ENCODE measurements around the gene SLC36A4. TPM values are rescaled to one million over a fixed set of nuclear protein-coding genes. Genes with fewer than 3 reads are reported as not detected.

Gene SLC36A4
- total RNA-seq, 1 experiment from 2014 or later = 28.2 TPM

GRCh38 chr11:93193731-93194130 is 4.1 kb downstream of the SLC36A4 start:
- CTCF ChIA-PET = no interaction called here

DNA sequence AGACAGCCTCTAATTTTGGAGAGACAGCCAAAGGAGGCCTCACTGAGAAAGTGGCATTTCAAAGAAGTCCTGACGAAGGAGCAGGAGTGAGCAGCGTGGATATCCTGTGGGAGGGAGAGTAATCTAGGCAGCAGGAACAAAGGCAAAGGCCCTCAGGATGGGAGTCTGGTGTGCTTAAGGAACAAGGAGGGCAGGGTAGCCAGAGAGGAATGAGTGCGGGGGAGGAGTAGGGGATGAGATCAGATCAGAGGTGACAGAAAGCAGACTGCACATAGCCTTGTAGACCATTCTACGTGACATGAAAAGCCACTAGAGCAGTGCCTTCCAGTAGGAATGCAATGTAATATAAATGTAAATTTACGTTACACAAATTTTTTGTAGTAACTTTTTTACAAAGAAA is 5.6 kb downstream of the SLC36A4 start:
- Histone ChIP-seq H3K27me3 (replicated peaks; ENCODE audit: insufficient read depth, low read depth, low read length, poor library complexity) (no peaks in the 10 kb centered on the region), H3K27ac (ENCODE audit: low read depth, low read length, poor library complexity, severe bottlenecking) (no peak overlapping the region), H3K4me1 (ENCODE audit: insufficient read depth, low read length, poor library complexity, severe bottlenecking) (peaks cover 5% of the 10 kb centered on the region), H3K36me3 (ENCODE audit: insufficient read depth, low read length, poor library complexity, severe bottlenecking) (no peaks in the 10 kb centered on the region), H3K4me3 (ENCODE audit: low read depth, low read length, poor library complexity, severe bottlenecking) (no peak overlapping the region), H3K9me3 (ENCODE audit: low read depth, low read length, poor library complexity, severe bottlenecking) (peaks cover 12% of the 10 kb centered on the region)
- BruUV-seq (replicated peaks) = no TSS peak
- intact Hi-C loops (cut with micrococcal nuclease; ENCODE audit: unreplicated experiment) = no loop called here
- DNase-seq (ENCODE audit: low spot score) = no peak
- TF ChIP-seq CTCF (conservative IDR thresholded peaks at IDR 0.05; ENCODE audit: low read depth, low read length) = no peak
- TF ChIP-seq EZH2 (IDR thresholded peaks at IDR 0.05; ENCODE audit: borderline replicate concordance, low read depth, low read length, poor library complexity, severe bottlenecking) = no peak
- POLR2A ChIA-PET (ENCODE audit: low non-redundant PET) = no interaction called here
- CTCF ChIA-PET = no interaction called here

More at GRCh38 chr11:93193731-93194130, 4.1 kb downstream of the SLC36A4 start:
- Histone ChIP-seq H3K4me3 (ENCODE audit: low read depth, low read length, poor library complexity, severe bottlenecking) (no peak overlapping the region), H3K27ac (ENCODE audit: low read depth, low read length, poor library complexity, severe bottlenecking) (no peak overlapping the region), H3K4me1 (ENCODE audit: insufficient read depth, low read length, poor library complexity, severe bottlenecking) (peaks cover 5% of the 10 kb centered on the region), H3K9me3 (ENCODE audit: low read depth, low read length, poor library complexity, severe bottlenecking) (no peaks in the 10 kb centered on the region), H3K27me3 (replicated peaks; ENCODE audit: insufficient read depth, low read depth, low read length, poor library complexity) (no peaks in the 10 kb centered on the region), H3K36me3 (ENCODE audit: insufficient read depth, low read length, poor library complexity, severe bottlenecking) (no peaks in the 10 kb centered on the region)
- TF ChIP-seq EZH2 (IDR thresholded peaks at IDR 0.05; ENCODE audit: borderline replicate concordance, low read depth, low read length, poor library complexity, severe bottlenecking) (no peak), CTCF (conservative IDR thresholded peaks at IDR 0.05; ENCODE audit: low read depth, low read length) (no peak)
- DNase-seq (ENCODE audit: low spot score) = no peak
- POLR2A ChIA-PET (ENCODE audit: low non-redundant PET) = no interaction called here
- intact Hi-C loops (cut with micrococcal nuclease; ENCODE audit: unreplicated experiment) = no loop called here
- BruUV-seq (replicated peaks) = no TSS peak

GRCh38 chr11:93189462-93189861 is 8.3 kb downstream of the SLC36A4 start:
- Histone ChIP-seq H3K4me3 (ENCODE audit: low read depth, low read length, poor library complexity, severe bottlenecking) (no peak overlapping the region), H3K27me3 (replicated peaks; ENCODE audit: insufficient read depth, low read depth, low read length, poor library complexity) (no peaks in the 10 kb centered on the region), H3K27ac (ENCODE audit: low read depth, low read length, poor library complexity, severe bottlenecking) (no peak overlapping the region), H3K4me1 (ENCODE audit: insufficient read depth, low read length, poor library complexity, severe bottlenecking) (peaks cover 5% of the 10 kb centered on the region), H3K9me3 (ENCODE audit: low read depth, low read length, poor library complexity, severe bottlenecking) (peaks cover 20% of the 10 kb centered on the region), H3K36me3 (ENCODE audit: insufficient read depth, low read length, poor library complexity, severe bottlenecking) (peaks cover 7% of the 10 kb centered on the region)
- intact Hi-C loops (cut with micrococcal nuclease; ENCODE audit: unreplicated experiment) = no loop called here
- TF ChIP-seq EZH2 (IDR thresholded peaks at IDR 0.05; ENCODE audit: borderline replicate concordance, low read depth, low read length, poor library complexity, severe bottlenecking) (no peak), CTCF (conservative IDR thresholded peaks at IDR 0.05; ENCODE audit: low read depth, low read length) (no peak)
- CTCF ChIA-PET = no interaction called here
- DNase-seq (ENCODE audit: low spot score) = no peak
- BruUV-seq (replicated peaks) = no TSS peak
- POLR2A ChIA-PET (ENCODE audit: low non-redundant PET) = no interaction called here

Measured in A673 (cell line).